Colonic mucosa (tissue), 4 donors: ENCODE data around the gene RBP2. TPM values are rescaled to one million over a fixed set of nuclear protein-coding genes. Genes with fewer than 3 reads are reported as not detected.

Experiments used
- DNase-seq: peaks from one replicate; pipeline ENCODE4 v3.0.0-alpha.2; 2020
- H3K27ac ChIP-seq: fragments of 200-600 bp; one replicate; pipeline ENCODE4 v1.8.0; 2021
- H3K27me3 ChIP-seq: fragments of 200-600 bp; one replicate; pipeline ENCODE4 v1.8.0; 2021
- H3K36me3 ChIP-seq: fragments of 200-600 bp; one replicate; pipeline ENCODE4 v1.8.0; 2021
- H3K4me1 ChIP-seq: fragments of 200-600 bp; one replicate; pipeline ENCODE4 v1.8.0; 2021; ENCODE audit warnings: mild to moderate bottlenecking
- H3K4me3 ChIP-seq: fragments of 200-600 bp; one replicate; pipeline ENCODE4 v1.8.0; 2021
- H3K9ac ChIP-seq, 2 donors: one replicate each; pipeline ENCODE4 v1.7.0; 2013; ENCODE audit warnings: control low read depth in 2 of 2, low read depth in 2 of 2, low read length in 2 of 2
- H3K9me3 ChIP-seq: fragments of 200-600 bp; one replicate; pipeline ENCODE4 v1.8.0; 2021
- CTCF ChIP-seq: fragments of 200-600 bp; IDR thresholded peaks from one replicate; pipeline ENCODE4 v1.8.0; 2022; ENCODE audit warnings: antibody characterized with exemption, mild to moderate bottlenecking
- intact Hi-C: fragments of 100-400 bp; cut with DNase I; formaldehyde crosslinking; loops from one replicate; pipeline ENCODE4 v1.14.1; 2022
- total RNA-seq, 2 donors: library from RNA; stranded (reverse); fragmentation: NEBNext Ultra II Directional in 1 of 2; extraction: Animal tissue kit (Norgen Biotek cat#: 25700) in 1 of 2; gene quantifications; one replicate each; pipeline ENCODE4 v1.2.1, GENCODE V29; 2021
- donor health status: healthy.
- donor health status: DM: no; HTN: no; CAD: no.
- donor health status: DM: no; HTN: no; CAD: no.

RBP2 gene
- total RNA-seq, 2 donors from 2014 or later, result 1.4 to 3.1 TPM

DNA sequence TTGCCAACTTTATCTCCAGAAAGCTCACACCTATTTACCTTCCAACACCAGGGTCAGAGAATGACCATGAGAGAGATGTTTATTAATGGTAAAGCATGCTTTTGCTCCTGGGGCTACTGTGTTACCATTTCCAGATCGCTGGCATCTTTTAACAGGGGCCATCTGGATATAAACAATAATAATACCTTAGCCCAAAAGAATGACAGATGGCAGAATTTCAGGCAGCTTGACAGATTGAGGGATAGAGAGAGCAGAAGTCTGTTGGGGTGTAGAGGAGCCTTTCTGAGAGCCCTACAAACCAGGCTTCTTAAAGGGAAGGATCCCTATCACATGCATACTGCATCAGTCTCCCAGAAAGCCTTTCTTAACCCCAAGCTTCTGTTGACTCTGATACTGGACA is 45.5 kb upstream of the RBP2 start:
- Histone ChIP-seq H3K27ac (no peak overlapping the region), H3K9ac (no peak overlapping the region), H3K4me3 (no peak overlapping the region), H3K9me3 (no peaks in the 10 kb centered on the region), H3K36me3 (no peaks in the 10 kb centered on the region), H3K4me1 (no peaks in the 10 kb centered on the region), H3K27me3 (no peaks in the 10 kb centered on the region)
- DNase-seq, result no peak
- intact Hi-C loops, result no loop called here
- no peak for TF ChIP-seq CTCF

DNA sequence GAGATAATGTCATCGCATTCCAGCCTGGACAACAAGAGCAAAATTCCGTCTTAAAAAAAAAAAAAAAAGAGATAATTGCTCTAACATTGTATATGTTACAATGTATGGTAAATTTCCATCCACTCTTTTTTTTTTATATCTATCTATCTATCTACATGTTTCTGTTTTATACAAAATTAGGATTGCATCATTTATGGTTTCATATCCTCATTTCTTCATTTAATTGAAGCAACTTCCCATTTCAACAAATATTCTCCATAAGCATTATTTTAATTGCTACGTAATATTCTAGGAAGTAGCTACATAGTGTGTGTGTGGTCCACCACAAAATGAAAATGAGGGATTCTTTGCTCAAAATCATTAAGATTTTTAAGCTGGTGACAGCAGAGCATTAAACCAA is 44.8 kb upstream of the RBP2 start:
- Histone ChIP-seq H3K27me3 (no peaks in the 10 kb centered on the region), H3K4me1 (no peaks in the 10 kb centered on the region), H3K27ac (no peak overlapping the region), H3K9me3 (no peaks in the 10 kb centered on the region), H3K36me3 (no peaks in the 10 kb centered on the region), H3K9ac (no peak overlapping the region), H3K4me3 (no peak overlapping the region)
- no peak for DNase-seq
- no peak for TF ChIP-seq CTCF
- intact Hi-C loops, result no loop called here

- Histone ChIP-seq H3K27me3 (no peaks in the 10 kb centered on the region), H3K4me1 (no peaks in the 10 kb centered on the region), H3K9ac (no peak overlapping the region), H3K9me3 (no peaks in the 10 kb centered on the region), H3K27ac (no peak overlapping the region), H3K36me3 (no peaks in the 10 kb centered on the region), H3K4me3 (no peak overlapping the region)
- TF ChIP-seq CTCF, result peak; percentile 35
- DNase-seq, result peak; percentile 47
- intact Hi-C loops, result no loop called here
These were observed 43.9 kb upstream of the RBP2 start for GRCh38 chr3:139519998-139520737.

GRCh38 chr3:139518926-139519842 is 42.9 kb upstream of the RBP2 start:
- TF ChIP-seq CTCF, result no peak

DNA sequence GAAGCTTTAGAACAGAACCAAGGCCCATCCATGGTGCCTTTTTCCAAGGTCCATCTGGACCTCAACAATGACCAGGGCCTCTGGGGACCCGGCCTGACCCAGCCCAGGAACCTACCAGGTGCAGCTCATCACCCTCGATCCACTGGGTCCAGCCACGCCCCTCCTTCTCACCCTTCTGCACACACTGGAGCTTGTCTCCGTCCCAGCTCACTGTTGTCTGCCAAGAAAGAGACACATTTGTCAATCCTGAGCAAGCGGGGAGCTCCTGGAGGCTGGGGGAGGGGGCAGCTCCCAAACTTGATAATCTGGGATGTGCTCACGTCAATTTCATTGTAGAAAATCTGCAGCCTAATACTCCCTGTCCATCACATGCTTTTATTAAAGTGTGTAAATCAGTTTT is 42.0 kb upstream of the RBP2 start:
- DNase-seq, result no peak

More at GRCh38 chr3:139518926-139519842, 42.9 kb upstream of the RBP2 start:
- Histone ChIP-seq H3K9me3 (no peaks in the 10 kb centered on the region), H3K27ac (no peak overlapping the region), H3K9ac (no peak overlapping the region), H3K36me3 (no peaks in the 10 kb centered on the region), H3K27me3 (no peaks in the 10 kb centered on the region), H3K4me1 (no peaks in the 10 kb centered on the region), H3K4me3 (no peak overlapping the region)
- intact Hi-C loops, result no loop called here
- DNase-seq, result no peak

More for the DNA sequence above, 42.0 kb upstream of the RBP2 start:
- Histone ChIP-seq H3K27me3 (no peaks in the 10 kb centered on the region), H3K4me1 (no peaks in the 10 kb centered on the region), H3K9me3 (no peaks in the 10 kb centered on the region), H3K27ac (no peak overlapping the region), H3K36me3 (no peaks in the 10 kb centered on the region), H3K9ac (no peak overlapping the region), H3K4me3 (no peak overlapping the region)
- intact Hi-C loops, result no loop called here
- no peak for TF ChIP-seq CTCF
